Endothelial cell of umbilical vein (primary cell): ENCODE results near the gene RBP4.

Source experiments
- EZH2 ChIP-seq: IDR thresholded peaks from 2 replicates; pipeline ENCODE4 v1.6.1; 2012; ENCODE audit warnings: borderline replicate concordance, low read depth, mild to moderate bottlenecking, moderate library complexity, low read length, inconsistent platforms; ENCODE audit not compliant: severe bottlenecking
- POLR2A ChIP-seq: IDR thresholded peaks from 2 replicates; pipeline ENCODE4 v1.6.1; 2012; ENCODE audit warnings: low read depth, mild to moderate bottlenecking, control low read depth, low read length
- TF ChIP-seq, protein P1 (sequence below), 2 donors: IDR thresholded peaks; 1 replicate in 1 of 2; 2 replicates in 1 of 2; pipeline ENCODE4 v1.5.1; 2011; ENCODE audit warnings: low read length in 2 of 2, mild to moderate bottlenecking in 2 of 2, moderate library complexity in 2 of 2, control low read depth in 1 of 2, inconsistent platforms in 1 of 2, low read depth in 1 of 2; ENCODE audit not compliant: insufficient read depth in 1 of 2; ENCODE audit errors: extremely low read depth in 1 of 2

DNA sequence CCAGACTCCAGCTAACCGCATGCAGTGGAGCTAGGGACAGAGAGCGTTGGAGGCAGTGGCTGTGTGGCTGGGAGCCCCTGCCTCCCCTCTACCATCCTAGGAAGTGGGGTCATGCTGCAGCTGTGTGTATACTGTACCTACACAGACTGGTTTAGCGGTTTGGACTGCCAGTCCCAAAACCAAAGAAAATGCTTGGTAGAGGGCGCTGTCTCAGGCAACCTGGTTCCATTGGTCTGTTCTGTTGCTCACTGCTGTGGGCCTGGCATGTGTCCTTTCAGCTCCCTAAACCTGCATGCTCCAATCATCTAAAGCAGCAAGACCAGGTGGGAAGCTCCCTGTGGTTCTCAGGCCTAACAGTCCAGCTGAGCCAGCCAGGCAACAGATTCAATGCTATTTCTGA is 4.5 kb downstream of the RBP4 start:
- TF ChIP-seq, protein P1, sequence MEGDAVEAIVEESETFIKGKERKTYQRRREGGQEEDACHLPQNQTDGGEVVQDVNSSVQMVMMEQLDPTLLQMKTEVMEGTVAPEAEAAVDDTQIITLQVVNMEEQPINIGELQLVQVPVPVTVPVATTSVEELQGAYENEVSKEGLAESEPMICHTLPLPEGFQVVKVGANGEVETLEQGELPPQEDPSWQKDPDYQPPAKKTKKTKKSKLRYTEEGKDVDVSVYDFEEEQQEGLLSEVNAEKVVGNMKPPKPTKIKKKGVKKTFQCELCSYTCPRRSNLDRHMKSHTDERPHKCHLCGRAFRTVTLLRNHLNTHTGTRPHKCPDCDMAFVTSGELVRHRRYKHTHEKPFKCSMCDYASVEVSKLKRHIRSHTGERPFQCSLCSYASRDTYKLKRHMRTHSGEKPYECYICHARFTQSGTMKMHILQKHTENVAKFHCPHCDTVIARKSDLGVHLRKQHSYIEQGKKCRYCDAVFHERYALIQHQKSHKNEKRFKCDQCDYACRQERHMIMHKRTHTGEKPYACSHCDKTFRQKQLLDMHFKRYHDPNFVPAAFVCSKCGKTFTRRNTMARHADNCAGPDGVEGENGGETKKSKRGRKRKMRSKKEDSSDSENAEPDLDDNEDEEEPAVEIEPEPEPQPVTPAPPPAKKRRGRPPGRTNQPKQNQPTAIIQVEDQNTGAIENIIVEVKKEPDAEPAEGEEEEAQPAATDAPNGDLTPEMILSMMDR (IDR thresholded peaks at IDR 0.05; ENCODE audit: extremely low read depth in 1 of 2, insufficient read depth in 1 of 2, low read depth in 1 of 2, low read length in 2 of 2): no peak
- TF ChIP-seq POLR2A (no peak), EZH2 (no peak)
